Vagina (tissue), 2 donors: ENCODE data around the gene NKAIN2. TPM values are rescaled to one million over a fixed set of nuclear protein-coding genes. Genes with fewer than 3 reads are reported as not detected.
"Not testable (repeated sequence)": the region's sequence is repeated elsewhere in the genome, so short reads cannot be mapped to it uniquely, and the experiment has no call there.

Source experiments
- DNase-seq, 2 donors: peaks; one replicate each; pipeline ENCODE4 v3.0.0-alpha.2; 2017; ENCODE audit errors: extremely low spot score in 2 of 2
- H3K27ac ChIP-seq: fragments of 200-600 bp; sonication (generic); one replicate; pipeline ENCODE4 v1.5.1; 2019
- H3K27me3 ChIP-seq: fragments of 200-600 bp; sonication (generic); one replicate; pipeline ENCODE4 v1.5.1; 2019
- H3K36me3 ChIP-seq, 2 donors: fragments of 200-600 bp; sonication (generic); one replicate each; pipeline ENCODE4 v1.5.1; 2017 to 2019
- H3K4me1 ChIP-seq: fragments of 200-600 bp; sonication (generic); one replicate; pipeline ENCODE4 v1.5.1; 2019
- H3K4me3 ChIP-seq, 2 donors: fragments of 200-600 bp; sonication (generic); 1 replicate in 1 of 2; 2 replicates in 1 of 2; pipeline ENCODE4 v1.5.1; 2016 to 2019
- H3K9me3 ChIP-seq: fragments of 200-600 bp; sonication (generic); one replicate; pipeline ENCODE4 v1.5.1; 2019
- POLR2A ChIP-seq, 2 donors: fragments of 450-650 bp; IDR thresholded peaks; one replicate each; pipeline ENCODE4 v1.6.1; 2017; ENCODE audit warnings: antibody characterized with exemption in 2 of 2, mild to moderate bottlenecking in 2 of 2, moderate library complexity in 2 of 2
- POLR2AphosphoS5 ChIP-seq, 2 donors: sonication (generic); formaldehyde crosslinking; IDR thresholded peaks; one replicate each; pipeline ENCODE4 v1.9.0; 2017; ENCODE audit warnings: antibody characterized with exemption in 2 of 2, mild to moderate bottlenecking in 2 of 2, low read depth in 1 of 2; ENCODE audit not compliant: insufficient read depth in 1 of 2
- intact Hi-C: fragments of 100-400 bp; cut with DNase I; formaldehyde crosslinking; loops from one replicate; pipeline ENCODE4 v1.15.1; 2023
- total RNA-seq: library from RNA; depleted of rRNA; stranded (reverse); fragments of >200 nt; gene quantifications from one replicate; pipeline ENCODE4 v1.2.3, GENCODE V29; 2016
- TF ChIP-seq, protein P1 (sequence below), 3 experiments: fragments of 450-650 bp in 2 of 3; fragments of 200-600 bp in 1 of 3; sonication (generic) in 1 of 3; IDR thresholded peaks; one replicate each; pipeline ENCODE4 v1.5.1; 2017 to 2019; ENCODE audit warnings: antibody characterized with exemption in 3 of 3, mild to moderate bottlenecking in 2 of 3, moderate library complexity in 2 of 3

Gene NKAIN2
- total RNA-seq, 1 donor from 2014 or later, result not detected

GRCh38 chr6:124703541-124703940 is 899.9 kb downstream of the NKAIN2 start:
- H3K36me3 ChIP-seq, result no peaks in the 10 kb centered on the region
- TF ChIP-seq POLR2AphosphoS5 (IDR thresholded peaks at IDR 0.05; ENCODE audit: insufficient read depth in 1 of 2, low read depth in 1 of 2) (no peak), POLR2A (IDR thresholded peaks at IDR 0.05) (no peak)
- TF ChIP-seq, protein P1, sequence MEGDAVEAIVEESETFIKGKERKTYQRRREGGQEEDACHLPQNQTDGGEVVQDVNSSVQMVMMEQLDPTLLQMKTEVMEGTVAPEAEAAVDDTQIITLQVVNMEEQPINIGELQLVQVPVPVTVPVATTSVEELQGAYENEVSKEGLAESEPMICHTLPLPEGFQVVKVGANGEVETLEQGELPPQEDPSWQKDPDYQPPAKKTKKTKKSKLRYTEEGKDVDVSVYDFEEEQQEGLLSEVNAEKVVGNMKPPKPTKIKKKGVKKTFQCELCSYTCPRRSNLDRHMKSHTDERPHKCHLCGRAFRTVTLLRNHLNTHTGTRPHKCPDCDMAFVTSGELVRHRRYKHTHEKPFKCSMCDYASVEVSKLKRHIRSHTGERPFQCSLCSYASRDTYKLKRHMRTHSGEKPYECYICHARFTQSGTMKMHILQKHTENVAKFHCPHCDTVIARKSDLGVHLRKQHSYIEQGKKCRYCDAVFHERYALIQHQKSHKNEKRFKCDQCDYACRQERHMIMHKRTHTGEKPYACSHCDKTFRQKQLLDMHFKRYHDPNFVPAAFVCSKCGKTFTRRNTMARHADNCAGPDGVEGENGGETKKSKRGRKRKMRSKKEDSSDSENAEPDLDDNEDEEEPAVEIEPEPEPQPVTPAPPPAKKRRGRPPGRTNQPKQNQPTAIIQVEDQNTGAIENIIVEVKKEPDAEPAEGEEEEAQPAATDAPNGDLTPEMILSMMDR (IDR thresholded peaks at IDR 0.05), result no peak
- DNase-seq, result no peak
- no peaks in the 10 kb centered on the region for H3K4me1 ChIP-seq
- no peaks in the 10 kb centered on the region for H3K9me3 ChIP-seq
- H3K27me3 ChIP-seq, result no peaks in the 10 kb centered on the region
- intact Hi-C loops, result loop anchor here (10.0 kb wide), 1 partner anchor 369 kb away; no protein-coding TSS in a partner anchor
- no peak overlapping the region for H3K4me3 ChIP-seq
- H3K27ac ChIP-seq, result no peak overlapping the region

DNA sequence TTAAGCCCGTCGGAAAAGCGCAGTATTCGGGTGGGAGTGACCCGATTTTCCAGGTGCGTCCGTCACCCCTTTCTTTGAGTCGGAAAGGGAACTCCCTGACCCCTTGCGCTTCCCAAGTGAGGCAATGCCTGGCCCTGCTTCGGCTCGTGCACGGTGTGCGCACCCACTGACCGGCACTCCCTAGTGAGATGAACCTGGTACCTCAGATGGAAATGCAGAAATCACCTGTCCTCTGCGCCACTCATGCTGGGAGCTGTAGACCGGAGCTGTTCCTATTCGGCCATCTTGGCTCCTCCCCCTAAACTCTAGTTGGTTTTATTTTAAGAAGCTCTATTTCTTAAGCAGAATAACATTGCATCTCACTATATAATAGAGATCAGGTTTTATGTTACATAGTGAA is 908.9 kb downstream of the NKAIN2 start:
- H3K27me3 ChIP-seq, H3K27ac ChIP-seq, DNase-seq, intact Hi-C loops, H3K36me3 ChIP-seq, H3K9me3 ChIP-seq, H3K4me3 ChIP-seq, H3K4me1 ChIP-seq: not testable (repeated sequence)

DNA sequence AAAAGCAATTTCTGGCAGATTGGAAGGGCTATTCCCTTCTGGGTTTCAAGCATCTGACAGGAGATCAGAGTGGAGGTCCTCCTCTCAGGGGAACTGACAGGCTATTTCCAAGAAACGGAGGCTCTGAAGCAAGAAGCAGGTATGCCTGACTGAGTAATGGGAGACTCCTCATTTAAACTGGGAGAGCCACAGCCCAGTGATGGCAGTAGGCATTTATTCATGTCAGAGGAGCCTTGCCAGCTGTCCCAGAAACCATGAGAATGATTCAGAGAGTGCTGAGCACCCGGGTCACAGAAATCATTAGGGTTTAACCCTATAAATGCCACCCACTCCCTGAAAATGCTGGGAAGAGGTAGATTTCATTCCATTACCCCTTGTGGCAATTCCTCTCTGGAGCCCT is 911.1 kb downstream of the NKAIN2 start:
- Histone ChIP-seq H3K36me3 (no peaks in the 10 kb centered on the region), H3K4me1 (no peaks in the 10 kb centered on the region), H3K4me3 (no peak overlapping the region), H3K9me3 (no peaks in the 10 kb centered on the region), H3K27me3 (no peaks in the 10 kb centered on the region), H3K27ac (no peak overlapping the region)
- intact Hi-C loops, result no loop called here
- DNase-seq, result no peak
- TF ChIP-seq POLR2A (IDR thresholded peaks at IDR 0.05), result no peak
- TF ChIP-seq, protein P1 (IDR thresholded peaks at IDR 0.05), result no peak
- no peak for TF ChIP-seq POLR2AphosphoS5 (IDR thresholded peaks at IDR 0.05; ENCODE audit: insufficient read depth in 1 of 2, low read depth in 1 of 2)

GRCh38 chr6:124719913-124720312 is 916.2 kb downstream of the NKAIN2 start:
- Histone ChIP-seq H3K4me3 (no peak overlapping the region), H3K9me3 (no peaks in the 10 kb centered on the region), H3K27me3 (no peaks in the 10 kb centered on the region), H3K36me3 (no peaks in the 10 kb centered on the region), H3K4me1 (no peaks in the 10 kb centered on the region), H3K27ac (no peak overlapping the region)
- TF ChIP-seq POLR2AphosphoS5 (IDR thresholded peaks at IDR 0.05; ENCODE audit: insufficient read depth in 1 of 2, low read depth in 1 of 2) (no peak), POLR2A (IDR thresholded peaks at IDR 0.05) (no peak)
- TF ChIP-seq, protein P1 (IDR thresholded peaks at IDR 0.05), result no peak
- no peak for DNase-seq
- intact Hi-C loops, result no loop called here

GRCh38 chr6:124721331-124721730 is 917.7 kb downstream of the NKAIN2 start:
- Histone ChIP-seq H3K27ac (no peak overlapping the region), H3K27me3 (no peaks in the 10 kb centered on the region)
- intact Hi-C loops, result no loop called here

More at GRCh38 chr6:124721331-124721730, 917.7 kb downstream of the NKAIN2 start:
- H3K4me1 ChIP-seq, result no peaks in the 10 kb centered on the region
- no peak overlapping the region for H3K4me3 ChIP-seq
- no peak for DNase-seq
- no peaks in the 10 kb centered on the region for H3K9me3 ChIP-seq
- no peak for TF ChIP-seq POLR2A (IDR thresholded peaks at IDR 0.05)
- TF ChIP-seq POLR2AphosphoS5 (IDR thresholded peaks at IDR 0.05; ENCODE audit: insufficient read depth in 1 of 2, low read depth in 1 of 2), result no peak
- TF ChIP-seq, protein P1 (IDR thresholded peaks at IDR 0.05), result no peak
- H3K36me3 ChIP-seq, result no peaks in the 10 kb centered on the region
